LHCN-M2 (cell line): ENCODE data around the gene PTPN2. TPM values are rescaled to one million over a fixed set of nuclear protein-coding genes. Genes with fewer than 3 reads are reported as not detected.
"Not testable (repeated sequence)": the region's sequence is repeated elsewhere in the genome, so short reads cannot be mapped to it uniquely, and the experiment has no call there.

Experiments used
- DNase-seq: peaks from one replicate; pipeline ENCODE4 v3.0.0-alpha.2; 2012; ENCODE audit warnings: low read depth
- total RNA-seq: library from RNA; depleted of rRNA; stranded (reverse); fragments of >200 nt; gene quantifications from 2 replicates; pipeline ENCODE4 v1.2.3, GENCODE V29; 2014

PTPN2 gene
- total RNA-seq, 1 experiment from 2014 or later: 40.2 TPM

- DNase-seq: no peak
These were observed 56.4 kb downstream of the PTPN2 start for GRCh38 chr18:12827588-12827987.

- no peak for DNase-seq
These were observed 58.8 kb downstream of the PTPN2 start for GRCh38 chr18:12825230-12825629.

DNA sequence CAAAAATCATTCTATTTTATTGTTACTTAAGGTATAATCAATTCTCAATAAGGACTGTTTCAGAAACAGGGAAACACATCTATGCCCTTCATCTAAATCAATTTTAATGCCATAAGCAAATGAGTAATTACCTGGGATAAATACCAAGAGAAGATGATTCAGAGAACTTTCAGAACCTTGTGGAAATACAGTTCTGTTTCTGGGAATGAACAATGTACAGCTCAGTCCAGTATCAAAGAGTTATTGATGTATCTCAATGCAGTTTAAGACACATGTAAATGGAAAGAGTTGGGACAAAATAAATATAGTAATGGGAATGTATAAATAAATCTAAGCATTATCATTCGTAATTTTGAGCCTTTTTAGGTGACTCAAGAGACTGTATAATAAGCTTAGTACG lies 60.1 kb downstream of the PTPN2 start:
- no peak for DNase-seq

DNA sequence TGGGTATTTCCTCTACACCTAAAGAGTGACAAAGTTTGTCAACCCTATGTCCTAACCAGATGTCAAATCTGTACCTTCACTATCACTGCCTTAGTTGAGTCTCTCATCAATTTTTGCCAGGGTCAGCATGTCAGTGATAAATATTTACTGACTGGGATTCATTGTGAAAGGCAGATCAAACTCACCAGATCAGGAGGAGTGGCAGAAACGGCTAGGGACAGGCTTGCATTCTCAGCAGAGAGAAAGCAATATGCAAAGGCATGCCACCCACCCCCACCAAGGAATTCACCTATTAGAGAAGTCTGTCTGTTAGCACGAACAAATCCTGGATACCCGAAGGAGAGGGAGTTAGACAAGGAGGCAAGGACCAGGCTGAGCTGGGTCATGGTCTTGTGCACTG lies 62.6 kb downstream of the PTPN2 start:
- DNase-seq: no peak

- DNase-seq: no peak
These were observed 63.5 kb downstream of the PTPN2 start for GRCh38 chr18:12820506-12820905.

- DNase-seq: no peak
These were observed 64.2 kb downstream of the PTPN2 start for GRCh38 chr18:12819841-12820240.

DNA sequence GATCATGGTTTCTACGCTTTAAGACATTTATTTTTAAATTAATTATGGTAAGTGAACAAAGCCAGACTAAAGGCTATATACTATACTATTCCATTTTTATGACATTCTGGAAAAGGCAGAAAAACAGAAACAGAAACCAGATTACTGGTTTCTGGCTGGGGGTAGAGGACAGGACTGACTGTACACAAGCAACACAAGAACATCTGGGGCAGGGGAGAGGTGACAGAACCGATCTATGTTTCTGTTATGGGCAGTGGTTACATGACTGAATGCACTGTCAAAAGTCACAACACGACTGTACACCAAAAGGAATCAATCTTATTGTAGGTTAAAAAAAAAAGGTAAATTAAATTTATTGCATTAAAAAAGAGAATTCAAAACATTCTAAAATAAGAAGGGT lies 64.7 kb downstream of the PTPN2 start:
- DNase-seq: no peak

DNA sequence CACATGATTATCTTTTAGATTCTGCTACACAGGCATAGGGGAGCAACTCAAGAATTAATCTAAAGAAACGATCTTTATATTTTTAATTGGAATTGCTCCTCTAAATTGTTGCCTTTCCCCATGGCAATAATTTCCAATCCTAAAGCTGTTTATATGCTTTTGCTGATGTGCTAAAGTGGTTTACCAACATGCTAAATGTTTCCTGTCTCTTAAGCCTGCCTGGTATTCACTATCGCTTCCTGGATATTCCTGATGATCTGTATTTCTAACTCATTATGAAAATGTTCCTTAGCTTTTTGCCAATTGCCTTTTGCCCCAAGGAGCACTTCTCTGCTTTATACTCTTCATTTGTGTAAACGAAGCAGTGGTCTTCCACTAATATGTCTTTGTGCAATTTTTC lies 65.8 kb downstream of the PTPN2 start:
- DNase-seq: no peak

DNA sequence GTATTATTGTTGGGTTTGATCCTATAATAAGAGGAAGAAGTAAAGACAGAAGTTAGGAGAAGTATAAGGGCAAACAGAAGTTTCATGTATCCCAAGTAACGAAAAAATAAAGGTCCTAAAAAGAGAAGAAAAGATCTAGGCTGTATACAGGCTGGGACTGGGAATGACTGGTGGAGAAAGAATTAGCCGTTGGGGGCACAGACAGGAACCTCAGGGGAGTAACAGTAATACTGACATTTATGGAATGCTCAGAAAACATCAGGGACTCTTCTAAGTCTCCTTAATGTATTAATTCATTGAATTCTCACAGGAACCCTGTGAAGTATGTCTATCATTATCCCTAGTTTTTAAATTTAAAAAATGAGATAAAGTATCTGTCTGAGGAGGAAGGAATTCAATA lies 67.6 kb downstream of the PTPN2 start:
- no peak for DNase-seq

DNA sequence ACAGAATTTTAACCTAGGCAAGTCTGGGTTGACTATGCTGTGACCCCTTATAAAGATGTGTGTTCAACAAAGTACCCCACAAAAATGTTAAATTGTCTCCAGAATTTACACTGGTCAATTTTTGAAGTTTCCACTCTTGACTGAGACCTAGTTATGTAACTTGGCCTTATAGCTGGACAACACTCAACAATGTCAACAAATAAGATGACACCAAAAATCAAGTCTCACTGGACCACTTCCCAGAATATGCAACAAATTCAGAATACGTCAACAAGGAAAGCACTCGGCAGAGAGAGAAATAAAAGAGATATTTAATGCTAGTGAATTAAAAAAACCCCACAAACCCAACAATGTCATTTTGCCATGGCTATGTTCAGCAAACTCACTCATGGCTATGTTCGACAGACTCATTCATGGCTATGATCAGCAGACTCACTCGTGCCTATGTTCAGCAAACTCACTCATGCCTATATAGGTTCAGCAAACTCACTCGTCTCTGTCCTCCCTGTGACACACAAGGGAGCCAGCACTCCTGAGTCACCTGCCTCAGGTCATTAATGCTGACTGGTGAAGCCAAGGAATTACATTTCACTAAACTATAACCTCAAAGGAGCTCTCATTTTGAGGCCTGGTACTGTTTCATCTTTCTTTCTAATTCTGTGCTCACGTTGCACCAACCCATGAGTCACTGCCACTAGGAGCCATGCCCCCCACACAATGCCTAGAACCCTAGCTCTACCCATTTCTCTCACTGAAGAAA lies 72.7 kb downstream of the PTPN2 start:
- peak; percentile 19 for DNase-seq

GRCh38 chr18:12803069-12803936 lies 80.7 kb downstream of the PTPN2 start:
- DNase-seq: no peak

- DNase-seq: no peak
These were observed 81.5 kb downstream of the PTPN2 start for GRCh38 chr18:12802538-12802937.

DNA sequence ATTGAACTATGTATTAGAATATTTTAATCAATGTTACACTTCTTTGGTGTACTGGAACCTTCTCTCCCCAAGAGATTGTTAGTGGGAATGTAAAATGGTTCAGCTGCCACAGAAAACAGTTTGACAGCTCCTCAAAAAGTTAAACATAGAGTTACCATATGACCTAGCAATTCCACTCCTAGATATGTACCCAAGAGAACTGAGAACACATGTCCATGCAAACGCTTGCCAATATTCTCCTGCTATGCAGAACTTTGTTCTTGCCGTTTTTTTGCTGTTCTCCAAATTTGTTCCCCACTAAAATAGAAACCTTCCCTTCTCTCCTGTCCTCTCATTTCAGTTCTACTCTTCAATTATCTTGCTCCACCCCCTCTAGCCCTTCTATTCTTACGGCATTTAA lies 87.6 kb downstream of the PTPN2 start:
- no peak for DNase-seq

DNA sequence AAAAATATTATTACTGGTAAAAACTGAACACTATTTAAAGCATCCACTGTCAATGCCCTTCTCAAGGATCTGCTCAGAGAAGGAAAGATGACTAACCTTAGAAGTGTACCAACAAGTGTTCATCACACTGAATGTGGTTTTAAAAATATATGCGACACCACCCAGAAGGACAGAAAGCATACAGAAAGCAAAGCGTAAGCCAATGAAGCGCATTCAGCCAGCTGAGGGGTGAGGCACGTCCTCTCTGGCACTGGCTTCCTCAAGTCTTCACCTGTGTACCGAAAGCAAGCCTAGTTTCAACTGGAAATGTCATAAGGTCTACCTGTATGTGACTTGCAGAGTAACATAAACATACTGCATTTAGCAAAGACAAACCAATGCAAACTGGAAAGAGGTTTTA lies 92.4 kb downstream of the PTPN2 start:
- no peak for DNase-seq

GRCh38 chr18:12786669-12787068 lies 97.4 kb downstream of the PTPN2 start:
- no peak for DNase-seq

DNA sequence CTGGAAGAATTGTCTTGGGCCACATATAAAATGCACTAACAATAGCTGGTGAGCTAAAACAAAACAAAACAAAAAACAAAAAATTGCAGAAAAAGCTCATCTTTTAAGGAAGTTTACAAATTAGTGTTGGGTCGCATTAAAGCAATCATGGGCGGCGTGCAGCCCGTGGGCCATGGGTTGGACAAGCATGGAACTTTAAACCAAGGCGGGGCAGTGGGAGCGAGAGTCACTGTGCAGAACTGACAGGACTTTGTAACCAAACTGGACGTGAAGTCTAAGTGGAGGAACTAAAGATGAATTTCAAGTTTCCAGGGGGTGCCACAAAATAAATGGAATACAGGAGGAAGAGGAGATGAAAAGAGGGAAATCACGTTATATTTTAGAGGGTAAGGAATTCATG lies 100.5 kb downstream of the PTPN2 start:
- no peak for DNase-seq

GRCh38 chr18:12782521-12782920 lies 101.5 kb downstream of the PTPN2 start:
- DNase-seq: peak; percentile 7

DNA sequence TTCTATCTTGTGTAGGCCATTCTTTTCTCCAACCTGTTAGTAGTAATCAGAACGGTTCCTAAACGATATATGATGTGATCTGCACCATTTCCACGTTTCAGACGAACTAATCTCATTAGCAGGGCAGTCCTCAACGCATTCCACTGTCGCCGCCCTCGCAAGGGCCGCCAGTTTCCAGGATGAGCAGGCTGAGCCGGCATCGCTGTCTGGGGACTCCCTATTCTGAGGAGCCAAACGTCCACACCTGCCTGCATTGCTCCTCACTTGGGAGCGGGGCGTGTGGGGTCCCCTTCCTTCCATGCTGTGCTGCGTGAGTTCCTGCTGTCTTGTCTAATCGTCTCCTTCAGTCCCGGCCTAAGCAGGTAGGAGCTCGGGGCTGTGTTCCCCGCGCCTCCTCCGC lies 104.6 kb downstream of the PTPN2 start:
- no peak for DNase-seq

DNA sequence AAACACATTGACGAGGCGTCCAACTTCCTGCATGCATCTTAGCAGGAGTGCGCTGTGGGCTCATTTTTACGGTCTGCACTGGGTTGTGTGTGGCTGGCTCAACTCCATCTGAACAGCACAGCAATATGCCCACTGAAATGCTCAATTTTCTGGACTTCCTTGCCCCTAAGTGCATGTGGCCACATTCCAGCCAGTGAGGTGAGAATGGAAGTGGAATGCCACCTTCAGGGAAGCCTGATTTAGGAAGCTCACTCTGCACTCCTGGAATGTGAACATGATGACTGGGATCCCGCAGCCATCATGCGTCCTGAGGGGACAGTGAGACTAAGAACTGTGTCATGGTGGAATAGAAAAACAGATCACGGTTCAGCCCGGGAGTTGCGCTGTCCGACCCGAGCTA lies 105.0 kb downstream of the PTPN2 start:
- no peak for DNase-seq

DNA sequence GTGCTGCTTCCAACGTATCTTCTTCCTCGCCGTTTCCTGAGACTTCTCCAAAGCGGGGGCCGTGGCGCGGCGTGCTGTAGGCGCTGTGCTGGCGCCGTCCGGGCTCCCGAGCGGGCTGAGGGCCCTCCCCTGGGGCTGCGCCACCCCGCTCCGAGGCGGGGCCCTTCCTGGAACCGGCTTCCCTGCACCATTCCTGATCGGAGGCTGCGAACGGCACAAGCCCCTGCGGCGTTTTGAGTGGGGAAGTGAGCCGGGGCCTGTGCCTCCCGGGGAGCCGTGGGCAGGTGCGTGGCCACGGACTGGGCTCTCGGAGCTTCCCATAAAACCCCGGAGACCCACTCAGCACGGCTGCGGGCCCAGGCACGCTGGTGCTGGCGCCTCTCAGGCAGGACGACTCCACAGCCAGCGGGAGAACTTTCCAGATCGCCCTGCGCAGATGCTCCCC lies 106.5 kb downstream of the PTPN2 start:
- no peak for DNase-seq

- DNase-seq: no peak
These were observed 107.1 kb downstream of the PTPN2 start for GRCh38 chr18:12776821-12777471.

DNA sequence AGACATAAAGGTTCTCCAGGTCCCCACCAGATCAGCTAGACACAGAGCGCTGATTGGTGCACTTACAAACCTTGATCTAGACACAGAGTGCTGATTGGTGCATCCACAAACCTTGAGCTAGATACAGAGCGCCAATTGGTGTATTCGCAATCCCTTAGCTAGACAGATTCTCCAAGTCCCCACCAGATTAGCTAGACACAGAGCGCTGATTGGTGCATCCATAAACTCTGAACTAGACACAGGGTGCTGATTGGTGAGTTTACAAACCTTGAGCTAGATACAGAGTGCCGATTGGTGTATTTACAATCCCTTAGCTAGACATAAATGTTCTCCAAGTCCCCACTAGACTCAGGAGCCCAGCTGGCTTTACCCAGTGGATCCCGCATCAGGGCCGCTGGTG lies 107.6 kb downstream of the PTPN2 start:
- not testable (repeated sequence) for DNase-seq
